GM18951 (cell line): ENCODE measurements around the gene SLC49A3.

Source experiments
- POLR2A ChIP-seq: IDR thresholded peaks from 4 replicates; pipeline ENCODE4 v1.6.1; 2011; ENCODE audit warnings: mild to moderate bottlenecking; ENCODE audit not compliant: insufficient read length, insufficient read depth; ENCODE audit errors: extremely low read depth
- in situ Hi-C: fragments of 300-500 bp; cut with MboI; formaldehyde crosslinking; loops from one replicate; pipeline ENCODE4 v1.12.0; 2022; ENCODE audit warnings: low sequenced_read_pairs, mixed read lengths, inconsistent platforms; ENCODE audit not compliant: unreplicated experiment

Gene SLC49A3

DNA sequence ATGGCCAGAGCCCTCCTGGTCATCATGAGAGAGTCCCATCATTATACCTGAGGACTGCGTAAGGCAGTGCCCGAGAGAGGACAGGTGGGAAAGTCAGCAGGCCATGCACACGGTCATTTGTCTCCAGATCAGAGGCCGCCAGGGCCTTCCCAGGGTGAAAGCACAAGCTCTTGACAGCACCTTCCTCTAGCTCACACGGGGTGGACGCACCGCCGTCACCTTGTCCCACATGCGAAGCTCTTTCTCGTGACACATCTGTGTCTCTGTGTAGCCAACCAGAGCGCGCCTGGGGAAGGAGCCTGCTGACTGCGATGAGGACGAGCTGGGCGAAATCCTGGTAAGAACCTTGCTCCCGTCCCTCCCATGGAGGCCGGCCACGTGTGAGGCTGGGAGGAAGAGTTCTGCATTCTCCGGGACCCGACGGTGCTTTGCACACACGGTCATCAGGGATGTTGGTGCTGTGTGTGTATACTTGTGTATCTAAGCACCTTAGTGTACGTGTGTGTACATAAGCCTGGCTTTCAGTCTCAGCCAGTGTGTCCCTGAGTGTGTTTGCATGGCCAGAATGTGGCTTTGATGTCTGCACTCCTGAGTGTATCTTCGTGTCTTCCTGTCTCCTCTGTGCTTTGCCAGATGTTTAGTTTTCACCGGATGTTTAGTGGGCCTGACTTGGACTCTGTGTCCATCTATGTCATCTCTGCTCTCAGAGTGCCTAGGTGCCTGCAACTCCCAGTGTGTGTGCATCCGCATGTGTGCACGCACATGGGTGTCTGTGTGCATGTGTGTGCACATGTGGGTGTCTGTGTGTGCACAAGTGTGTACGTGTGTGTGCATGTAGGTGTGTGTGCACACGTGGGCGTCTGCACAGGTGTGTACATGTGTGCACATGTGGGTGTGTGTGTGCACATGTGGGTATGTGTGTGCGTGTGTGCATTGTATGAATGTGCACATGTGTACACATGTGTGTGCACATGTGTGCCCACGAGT is 30.0 kb downstream of the SLC49A3 start:
- in situ Hi-C loops: no loop called here
- TF ChIP-seq POLR2A: no peak

GRCh38 chr4:657834-658667 is 30.9 kb downstream of the SLC49A3 start:
- no peak for TF ChIP-seq POLR2A
- in situ Hi-C loops: no loop called here

DNA sequence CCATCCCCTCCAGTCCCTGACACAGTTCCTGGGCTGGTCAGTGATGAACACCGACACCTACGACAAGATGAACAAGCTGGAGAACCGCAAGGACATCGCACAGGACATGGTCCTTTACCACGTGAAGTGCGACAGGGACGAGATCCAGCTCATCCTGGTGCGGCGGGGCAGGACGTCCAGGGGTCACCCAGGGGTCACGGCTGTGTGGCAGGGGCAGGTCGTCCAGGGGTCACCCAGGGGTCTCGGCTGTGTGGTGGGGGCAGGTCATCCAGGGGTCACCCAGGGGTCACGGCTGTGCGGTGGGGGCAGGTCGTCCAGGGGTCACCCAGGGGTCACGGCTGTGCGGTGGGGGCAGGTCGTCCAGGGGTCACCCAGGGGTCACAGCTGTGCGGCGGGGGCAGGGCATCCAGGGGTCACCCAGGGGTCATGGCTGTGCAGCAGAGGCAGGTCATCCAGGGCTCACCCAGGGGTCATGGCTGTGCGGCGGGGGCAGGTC is 31.6 kb downstream of the SLC49A3 start:
- in situ Hi-C loops: no loop called here
- no peak for TF ChIP-seq POLR2A

- in situ Hi-C loops: no loop called here
- no peak for TF ChIP-seq POLR2A
These were observed 32.3 kb downstream of the SLC49A3 start for GRCh38 chr4:656436-657337.

DNA sequence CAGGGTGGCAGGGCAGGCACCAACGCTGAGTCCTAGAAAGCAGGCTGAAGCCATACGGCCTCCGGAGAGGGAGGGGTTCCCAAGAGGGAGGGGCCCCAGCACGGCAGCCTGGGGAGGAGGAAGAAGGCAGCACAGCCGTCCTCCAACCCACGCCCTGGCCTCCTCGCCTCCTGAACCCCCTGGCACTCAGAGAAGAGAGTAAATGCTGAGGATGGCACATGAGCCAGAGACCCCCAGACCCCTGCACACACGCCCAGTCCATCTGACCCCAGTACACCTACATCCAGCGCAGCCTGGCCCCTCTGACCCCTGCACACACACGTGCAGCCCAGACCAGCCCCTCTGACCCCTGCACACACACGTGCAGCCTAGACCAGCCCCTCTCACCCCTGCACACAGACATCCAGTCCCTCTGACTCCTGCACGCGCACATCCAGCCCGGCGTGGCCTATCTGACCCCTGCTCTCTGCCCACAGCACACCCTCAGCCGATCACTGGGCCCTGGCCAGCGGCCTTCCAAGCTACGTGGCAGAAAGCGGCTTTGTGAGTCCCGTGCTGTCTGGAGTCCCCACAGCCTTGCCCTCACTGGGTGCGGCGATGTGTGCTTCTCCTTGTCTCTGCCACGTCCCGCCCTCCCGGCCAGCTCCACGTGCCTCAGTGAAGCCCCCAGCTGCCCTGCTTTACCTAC is 33.3 kb downstream of the SLC49A3 start:
- in situ Hi-C loops: no loop called here

GRCh38 chr4:654871-655463 is 34.0 kb downstream of the SLC49A3 start:
- in situ Hi-C loops: no loop called here
- no peak for TF ChIP-seq POLR2A

More for the DNA sequence above, 33.3 kb downstream of the SLC49A3 start:
- no peak for TF ChIP-seq POLR2A

DNA sequence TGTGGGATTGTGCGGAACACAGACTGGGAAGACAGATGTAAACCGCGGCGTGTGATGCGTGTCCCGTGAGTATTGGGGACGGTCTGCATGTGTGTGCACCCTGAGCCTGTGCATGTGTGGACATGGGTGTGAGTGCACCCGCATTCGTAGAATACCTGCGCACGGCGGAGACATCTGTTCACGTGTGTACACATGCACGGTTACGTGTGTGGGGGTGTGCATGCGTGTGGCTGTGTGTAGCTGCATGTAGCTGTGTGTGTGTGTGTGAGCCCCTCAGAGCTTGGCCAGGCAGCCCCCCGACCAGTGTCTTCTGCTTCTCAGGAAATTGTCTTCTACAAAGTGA is 34.5 kb downstream of the SLC49A3 start:
- in situ Hi-C loops: no loop called here
- TF ChIP-seq POLR2A: no peak

DNA sequence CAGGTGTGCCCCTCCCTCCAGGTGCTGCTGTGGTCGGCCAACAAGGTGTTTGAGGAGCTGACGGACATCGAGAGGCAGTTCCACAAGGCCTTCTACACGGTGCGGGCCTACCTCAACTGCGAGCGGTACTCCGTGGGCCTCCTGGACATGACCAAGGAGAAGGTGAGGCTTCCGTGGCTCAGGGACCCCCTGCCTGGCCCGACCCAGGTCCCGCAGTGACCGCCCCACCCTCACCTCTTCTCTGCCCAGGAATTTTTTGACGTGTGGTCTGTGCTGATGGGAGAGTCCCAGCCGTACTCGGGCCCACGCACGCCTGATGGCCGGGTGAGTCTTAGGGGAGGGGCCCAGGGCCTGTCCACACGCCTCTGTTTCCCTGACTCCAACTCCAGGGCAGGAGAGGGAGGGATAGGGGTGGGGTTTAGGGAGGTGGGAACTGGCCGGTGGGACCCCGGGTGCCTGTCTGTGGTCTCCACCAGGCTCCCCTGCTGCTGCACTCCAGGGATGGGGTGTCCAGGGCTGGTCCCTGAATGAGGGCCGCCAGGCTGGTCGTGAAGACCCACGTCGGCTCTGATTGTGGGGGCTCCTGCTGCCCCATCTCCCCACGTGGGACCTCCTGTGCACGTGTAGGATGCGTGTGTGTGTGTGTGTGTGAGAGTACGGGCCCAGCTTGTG is 35.0 kb downstream of the SLC49A3 start:
- in situ Hi-C loops: no loop called here
- TF ChIP-seq POLR2A: no peak

GRCh38 chr4:653080-653821 is 35.7 kb downstream of the SLC49A3 start:
- no peak for TF ChIP-seq POLR2A
- in situ Hi-C loops: no loop called here

- in situ Hi-C loops: no loop called here
These were observed 36.9 kb downstream of the SLC49A3 start for GRCh38 chr4:651884-652642.

More at GRCh38 chr4:651884-652642, 36.9 kb downstream of the SLC49A3 start:
- TF ChIP-seq POLR2A: no peak
